ENCODE results near the gene BMS1. TPM values are rescaled to one million over a fixed set of nuclear protein-coding genes. Genes with fewer than 3 reads are reported as not detected.

BMS1 gene
- polyA plus RNA-seq, 1 of the 3 experiments (the other 2 are of a cell fraction): 4.9 TPM

DNA sequence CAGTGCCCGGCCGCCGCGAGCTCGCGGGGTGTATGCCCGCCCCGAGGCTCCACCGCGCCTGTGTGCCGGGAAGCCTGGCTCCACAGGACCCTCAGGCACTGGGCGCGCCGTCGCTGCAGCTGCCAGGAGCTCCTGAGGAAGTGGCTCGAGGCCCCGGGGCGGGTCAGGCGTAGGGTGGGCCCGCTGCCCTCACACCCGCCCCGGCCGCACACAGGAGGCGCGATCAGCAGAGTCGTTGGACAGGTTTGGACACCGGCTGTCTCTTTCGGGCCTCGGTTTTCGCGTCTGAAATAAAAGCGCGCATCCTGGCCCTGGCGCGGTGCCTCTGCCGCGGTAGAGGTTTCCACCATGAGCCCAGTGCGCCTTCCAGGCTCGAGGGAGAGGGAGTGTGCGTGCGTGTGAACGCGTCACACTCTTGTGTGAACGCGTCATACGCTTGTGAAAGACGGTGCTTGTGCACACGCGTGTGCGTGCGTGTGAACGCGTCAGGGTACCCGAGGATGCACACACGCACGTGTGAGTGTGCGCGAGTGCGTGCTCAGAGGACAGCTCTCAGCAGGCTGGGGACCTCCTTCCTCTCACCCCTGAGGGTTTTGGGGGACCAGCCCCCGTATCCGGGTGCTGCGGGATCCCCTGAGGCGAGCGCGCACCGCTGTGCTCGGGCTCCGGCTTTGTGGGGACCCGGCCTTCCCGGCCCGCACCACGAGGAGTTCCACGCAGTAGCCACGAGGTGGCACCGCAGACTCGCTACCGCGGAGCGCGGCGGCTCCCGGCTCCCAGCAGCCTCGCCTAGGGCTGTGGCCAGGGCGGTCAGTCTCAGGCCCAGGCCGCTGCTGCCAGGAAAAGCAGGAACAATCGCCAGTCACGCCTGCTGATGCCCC lies 83.8 kb downstream of the BMS1 start (continued):
- TF ChIP-seq, protein P1, sequence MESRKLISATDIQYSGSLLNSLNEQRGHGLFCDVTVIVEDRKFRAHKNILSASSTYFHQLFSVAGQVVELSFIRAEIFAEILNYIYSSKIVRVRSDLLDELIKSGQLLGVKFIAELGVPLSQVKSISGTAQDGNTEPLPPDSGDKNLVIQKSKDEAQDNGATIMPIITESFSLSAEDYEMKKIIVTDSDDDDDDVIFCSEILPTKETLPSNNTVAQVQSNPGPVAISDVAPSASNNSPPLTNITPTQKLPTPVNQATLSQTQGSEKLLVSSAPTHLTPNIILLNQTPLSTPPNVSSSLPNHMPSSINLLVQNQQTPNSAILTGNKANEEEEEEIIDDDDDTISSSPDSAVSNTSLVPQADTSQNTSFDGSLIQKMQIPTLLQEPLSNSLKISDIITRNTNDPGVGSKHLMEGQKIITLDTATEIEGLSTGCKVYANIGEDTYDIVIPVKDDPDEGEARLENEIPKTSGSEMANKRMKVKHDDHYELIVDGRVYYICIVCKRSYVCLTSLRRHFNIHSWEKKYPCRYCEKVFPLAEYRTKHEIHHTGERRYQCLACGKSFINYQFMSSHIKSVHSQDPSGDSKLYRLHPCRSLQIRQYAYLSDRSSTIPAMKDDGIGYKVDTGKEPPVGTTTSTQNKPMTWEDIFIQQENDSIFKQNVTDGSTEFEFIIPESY (IDR thresholded peaks at IDR 0.05; ENCODE audit: borderline replicate concordance, low read depth): no peak
- peak; percentile 91 for TF ChIP-seq SMC3 (IDR thresholded peaks at IDR 0.05; ENCODE audit: low read depth, low read length)
- TF ChIP-seq FOXJ3 (CRISPR knock-in tag; IDR thresholded peaks at IDR 0.05): peak; percentile 55

DNA sequence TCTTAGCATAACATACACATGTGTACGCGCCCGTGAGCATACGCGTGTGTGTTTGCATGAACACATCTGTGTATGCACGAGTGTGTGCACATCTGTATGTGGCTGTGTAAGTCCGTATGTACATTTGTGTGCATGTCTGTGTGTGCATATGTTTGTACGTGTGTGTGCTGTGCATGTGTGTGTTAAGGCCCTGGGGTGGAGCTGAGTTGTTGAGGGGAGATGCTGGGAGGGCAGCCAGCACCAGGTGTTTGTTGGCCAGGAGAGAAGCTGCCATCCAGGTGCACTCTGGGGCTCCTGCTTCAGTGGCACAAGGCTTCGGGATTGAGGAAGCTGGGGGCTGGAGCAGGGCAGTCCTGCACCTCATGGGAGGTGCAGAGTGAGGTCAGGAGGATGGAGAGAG lies 85.0 kb downstream of the BMS1 start:
- Histone ChIP-seq H3F3A (replicated peaks; ENCODE audit: insufficient read depth) (no peaks in the 10 kb centered on the region), H3K9ac (no peak overlapping the region), H4K20me1 (ENCODE audit: insufficient read depth) (no peaks in the 10 kb centered on the region), H3K27ac (ENCODE audit: low read depth in 2 of 2, low read length in 1 of 2) (peak overlapping the region in 1 of 2 experiments; percentile 39; a peak in 1 of 4 replicates), H3K9me3 (no peaks in the 10 kb centered on the region), H3K4me3 (ENCODE audit: low read depth in 2 of 2, low read length in 1 of 2) (no peak overlapping the region), H3K79me2 (ENCODE audit: insufficient read depth) (no peaks in the 10 kb centered on the region), H3K36me3 (replicated peaks in 1 of 2; ENCODE audit: control insufficient read depth in 1 of 2, insufficient read depth in 2 of 2, low read length in 1 of 2) (no peaks in the 10 kb centered on the region), H3K9me2 (no peaks in the 10 kb centered on the region), H3K4me1 (ENCODE audit: control insufficient read depth in 1 of 2, insufficient read depth in 2 of 2, low read depth in 1 of 2, low read length in 1 of 2) (peaks cover 0 to 54% of the 10 kb centered on the region in 2 experiments; a peak in 2 of 4 replicates), H2AFZ (ENCODE audit: low read depth) (no peak overlapping the region), H3K4me2 (no peak overlapping the region), H3K27me3 (ENCODE audit: insufficient read depth) (no peaks in the 10 kb centered on the region)
- ChIA-PET POLR2A (interaction anchor here (1.1 to 1.5 kb wide), 2 partner anchors 103 to 211 kb away, joined by 4 read pairs; no protein-coding TSS in a partner anchor), CTCF (interaction anchor here (0.6 to 7.1 kb wide), 23 partner anchors 84 to 533 kb away, joined by 3 to 143 read pairs (median 4); partner anchors contain the start of gene RET)
- 88% methylated on average over 9 of the region's 9 CpGs for WGBS (ENCODE audit: low lambda C conversion rate)
- DNase-seq: no peak
- TF ChIP-seq EP300 (IDR thresholded peaks at IDR 0.05; ENCODE audit: borderline replicate concordance in 1 of 2, low read depth in 1 of 2, low read length in 1 of 2) (no peak), TEAD4 (IDR thresholded peaks at IDR 0.05; ENCODE audit: borderline replicate concordance, insufficient read depth) (no peak), POLR2AphosphoS5 (IDR thresholded peaks at IDR 0.05; ENCODE audit: low read depth, low read length) (no peak)

DNA sequence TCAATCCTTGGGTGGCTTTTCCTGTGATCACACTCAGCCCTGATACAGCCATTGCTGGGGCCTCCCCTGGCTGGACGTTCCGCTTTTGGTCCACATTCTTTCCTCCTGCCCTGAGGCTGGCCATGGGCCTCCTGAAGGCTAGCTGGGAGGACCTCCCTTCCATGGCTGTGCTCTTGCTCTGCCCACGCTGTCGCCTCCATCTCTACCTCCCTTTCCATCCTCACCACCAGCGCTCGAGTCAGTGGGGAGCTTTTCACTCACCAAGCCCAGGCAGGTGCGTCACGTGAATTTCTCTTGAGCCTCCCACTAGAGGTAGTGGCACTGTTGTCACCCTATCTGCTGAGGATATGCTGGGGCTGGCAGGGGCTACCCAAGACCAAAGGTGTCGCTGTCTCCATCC lies 85.9 kb downstream of the BMS1 start:
- no peaks in the 10 kb centered on the region for H3K9me2 ChIP-seq
- no peaks in the 10 kb centered on the region for H3F3A ChIP-seq (replicated peaks; ENCODE audit: insufficient read depth)
- no peak for DNase-seq
- CTCF ChIA-PET: interaction anchor here (0.7 to 7.1 kb wide), 9 partner anchors 90 to 387 kb away, joined by 3 to 143 read pairs (median 4); partner anchors contain the start of gene RET
- no peaks in the 10 kb centered on the region for H3K27me3 ChIP-seq (ENCODE audit: insufficient read depth)
- H3K4me3 ChIP-seq (ENCODE audit: low read depth in 2 of 2, low read length in 1 of 2): no peak overlapping the region
- no peaks in the 10 kb centered on the region for H4K20me1 ChIP-seq (ENCODE audit: insufficient read depth)
- H3K36me3 ChIP-seq (replicated peaks in 1 of 2; ENCODE audit: control insufficient read depth in 1 of 2, insufficient read depth in 2 of 2, low read length in 1 of 2): no peaks in the 10 kb centered on the region
- no peaks in the 10 kb centered on the region for H3K9me3 ChIP-seq
- POLR2A ChIA-PET: interaction anchor here (1.1 to 1.5 kb wide), 2 partner anchors 102 to 210 kb away, joined by 4 read pairs; no protein-coding TSS in a partner anchor
- H3K4me1 ChIP-seq (ENCODE audit: control insufficient read depth in 1 of 2, insufficient read depth in 2 of 2, low read depth in 1 of 2, low read length in 1 of 2): peaks cover 0 to 64% of the 10 kb centered on the region in 2 experiments; a peak in 2 of 4 replicates
- 79% methylated on average over 9 of the region's 9 CpGs for WGBS (ENCODE audit: low lambda C conversion rate)
- H3K27ac ChIP-seq (ENCODE audit: low read depth in 2 of 2, low read length in 1 of 2): peak overlapping the region in 1 of 2 experiments; percentile 48; a peak in 1 of 4 replicates
- TF ChIP-seq NRF1 (IDR thresholded peaks at IDR 0.05; ENCODE audit: low read depth, low read length) (no peak), RFX5 (IDR thresholded peaks at IDR 0.05; ENCODE audit: low read length) (no peak), FOXM1 (IDR thresholded peaks at IDR 0.05; ENCODE audit: low read depth) (no peak), TAF1 (IDR thresholded peaks at IDR 0.05; ENCODE audit: borderline replicate concordance, low read depth, low read length) (no peak), POLR2AphosphoS5 (IDR thresholded peaks at IDR 0.05; ENCODE audit: low read depth, low read length) (no peak), SMC3 (IDR thresholded peaks at IDR 0.05; ENCODE audit: low read depth, low read length) (no peak), ELF1 (IDR thresholded peaks at IDR 0.05) (no peak), YY1 (IDR thresholded peaks at IDR 0.05; ENCODE audit: low read depth) (no peak), RXRA (IDR thresholded peaks at IDR 0.05; ENCODE audit: borderline replicate concordance, low read depth) (no peak), MXI1 (IDR thresholded peaks at IDR 0.05; ENCODE audit: low read depth, low read length) (no peak), GABPA (IDR thresholded peaks at IDR 0.05; ENCODE audit: low read depth) (no peak), EP300 (IDR thresholded peaks at IDR 0.05; ENCODE audit: borderline replicate concordance in 1 of 2, low read depth in 1 of 2, low read length in 1 of 2) (no peak), TCF12 (IDR thresholded peaks at IDR 0.05) (no peak), CHD2 (IDR thresholded peaks at IDR 0.05; ENCODE audit: low read length, partially characterized antibody) (no peak)
- TF ChIP-seq, protein P2, sequence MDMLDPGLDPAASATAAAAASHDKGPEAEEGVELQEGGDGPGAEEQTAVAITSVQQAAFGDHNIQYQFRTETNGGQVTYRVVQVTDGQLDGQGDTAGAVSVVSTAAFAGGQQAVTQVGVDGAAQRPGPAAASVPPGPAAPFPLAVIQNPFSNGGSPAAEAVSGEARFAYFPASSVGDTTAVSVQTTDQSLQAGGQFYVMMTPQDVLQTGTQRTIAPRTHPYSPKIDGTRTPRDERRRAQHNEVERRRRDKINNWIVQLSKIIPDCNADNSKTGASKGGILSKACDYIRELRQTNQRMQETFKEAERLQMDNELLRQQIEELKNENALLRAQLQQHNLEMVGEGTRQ (IDR thresholded peaks at IDR 0.05; ENCODE audit: borderline replicate concordance, low read depth, low read length): no peak
- no peak overlapping the region for H3K4me2 ChIP-seq
- H3K9ac ChIP-seq: no peak overlapping the region
- H2AFZ ChIP-seq (ENCODE audit: low read depth): no peak overlapping the region
- no peaks in the 10 kb centered on the region for H3K79me2 ChIP-seq (ENCODE audit: insufficient read depth)
